WTC11 (cell line): ENCODE results near the gene AGPAT4.

ENCODE experiments used
- CREB1 ChIP-seq: sonication (generic); formaldehyde crosslinking; IDR thresholded peaks from 2 replicates; pipeline ENCODE4 v1.8.0; 2023; ENCODE audit warnings: mild to moderate bottlenecking, missing genetic modification reagents
- CTCF ChIP-seq: fragments of 200-600 bp; IDR thresholded peaks from 2 replicates; pipeline ENCODE4 v1.8.0; 2022; ENCODE audit warnings: antibody characterized with exemption
- ETV6 ChIP-seq: sonication (generic); formaldehyde crosslinking; IDR thresholded peaks from 2 replicates; pipeline ENCODE4 v1.8.1; 2022; ENCODE audit warnings: mild to moderate bottlenecking, missing genetic modification reagents
- FOXK1 ChIP-seq: sonication (generic); formaldehyde crosslinking; IDR thresholded peaks from 2 replicates; pipeline ENCODE4 v1.8.0; 2022; ENCODE audit warnings: mild to moderate bottlenecking, moderate library complexity, missing genetic modification reagents
- NFYB ChIP-seq: sonication (generic); formaldehyde crosslinking; conservative IDR thresholded peaks from 2 replicates; pipeline ENCODE4 v1.8.0; 2022; ENCODE audit warnings: low read depth, missing genetic modification reagents
- NR2C2 ChIP-seq: sonication (generic); formaldehyde crosslinking; IDR thresholded peaks from 2 replicates; pipeline ENCODE4 v1.8.0; 2022; ENCODE audit warnings: mild to moderate bottlenecking, missing genetic modification reagents
- RELA ChIP-seq: sonication (generic); formaldehyde crosslinking; IDR thresholded peaks from 2 replicates; pipeline ENCODE4 v1.8.1; 2022; ENCODE audit warnings: missing genetic modification reagents, mild to moderate bottlenecking, borderline replicate concordance
- TCF7 ChIP-seq: sonication (generic); formaldehyde crosslinking; IDR thresholded peaks from 2 replicates; pipeline ENCODE4 v1.8.0; 2022; ENCODE audit warnings: mild to moderate bottlenecking, low read depth, missing genetic modification reagents, moderate library complexity
- TF ChIP-seq, protein P1 (sequence below): sonication (generic); formaldehyde crosslinking; IDR thresholded peaks from 2 replicates; pipeline ENCODE4 v1.8.0; 2022; ENCODE audit warnings: missing genetic modification reagents

DNA sequence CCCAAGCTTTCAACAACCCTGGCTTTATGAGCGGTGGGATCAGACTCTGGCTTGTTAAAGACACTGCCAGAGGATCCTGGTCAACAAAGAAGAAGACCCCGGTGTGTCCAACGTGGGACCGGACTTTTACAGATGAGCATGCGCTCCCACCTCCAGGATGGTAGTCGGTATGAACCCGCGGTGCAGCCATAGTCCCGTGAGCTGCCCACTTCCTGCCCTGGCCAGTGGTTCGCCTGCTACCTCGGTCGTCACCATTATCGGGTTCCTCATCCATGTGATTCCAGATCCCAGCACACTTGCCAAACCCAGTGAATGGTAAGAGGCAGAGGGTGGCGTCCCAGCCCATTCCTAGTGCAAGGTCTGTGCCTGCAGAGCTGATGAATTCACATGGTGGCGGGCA is 112.7 kb downstream of the AGPAT4 start:
- TF ChIP-seq RELA (no peak), NFYB (CRISPR knock-in tag) (no peak), NR2C2 (CRISPR knock-in tag) (no peak), CTCF (no peak), TCF7 (no peak), CREB1 (CRISPR knock-in tag) (no peak), FOXK1 (CRISPR knock-in tag) (no peak), ETV6 (CRISPR knock-in tag) (no peak)
- TF ChIP-seq, protein P1, sequence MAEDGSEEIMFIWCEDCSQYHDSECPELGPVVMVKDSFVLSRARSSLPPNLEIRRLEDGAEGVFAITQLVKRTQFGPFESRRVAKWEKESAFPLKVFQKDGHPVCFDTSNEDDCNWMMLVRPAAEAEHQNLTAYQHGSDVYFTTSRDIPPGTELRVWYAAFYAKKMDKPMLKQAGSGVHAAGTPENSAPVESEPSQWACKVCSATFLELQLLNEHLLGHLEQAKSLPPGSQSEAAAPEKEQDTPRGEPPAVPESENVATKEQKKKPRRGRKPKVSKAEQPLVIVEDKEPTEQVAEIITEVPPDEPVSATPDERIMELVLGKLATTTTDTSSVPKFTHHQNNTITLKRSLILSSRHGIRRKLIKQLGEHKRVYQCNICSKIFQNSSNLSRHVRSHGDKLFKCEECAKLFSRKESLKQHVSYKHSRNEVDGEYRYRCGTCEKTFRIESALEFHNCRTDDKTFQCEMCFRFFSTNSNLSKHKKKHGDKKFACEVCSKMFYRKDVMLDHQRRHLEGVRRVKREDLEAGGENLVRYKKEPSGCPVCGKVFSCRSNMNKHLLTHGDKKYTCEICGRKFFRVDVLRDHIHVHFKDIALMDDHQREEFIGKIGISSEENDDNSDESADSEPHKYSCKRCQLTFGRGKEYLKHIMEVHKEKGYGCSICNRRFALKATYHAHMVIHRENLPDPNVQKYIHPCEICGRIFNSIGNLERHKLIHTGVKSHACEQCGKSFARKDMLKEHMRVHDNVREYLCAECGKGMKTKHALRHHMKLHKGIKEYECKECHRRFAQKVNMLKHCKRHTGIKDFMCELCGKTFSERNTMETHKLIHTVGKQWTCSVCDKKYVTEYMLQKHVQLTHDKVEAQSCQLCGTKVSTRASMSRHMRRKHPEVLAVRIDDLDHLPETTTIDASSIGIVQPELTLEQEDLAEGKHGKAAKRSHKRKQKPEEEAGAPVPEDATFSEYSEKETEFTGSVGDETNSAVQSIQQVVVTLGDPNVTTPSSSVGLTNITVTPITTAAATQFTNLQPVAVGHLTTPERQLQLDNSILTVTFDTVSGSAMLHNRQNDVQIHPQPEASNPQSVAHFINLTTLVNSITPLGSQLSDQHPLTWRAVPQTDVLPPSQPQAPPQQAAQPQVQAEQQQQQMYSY (CRISPR knock-in tag): no peak
